Amniotic epithelial cell (primary cell): ENCODE measurements around the gene SNX24.

ENCODE experiments used
- DNase-seq: peaks from one replicate; pipeline ENCODE4 v3.0.0-alpha.2; 2010; ENCODE audit warnings: low read depth

The SNX24 gene

GRCh38 chr5:122921826-122922225 is 76.4 kb downstream of the SNX24 start:
- peak; percentile 44 for DNase-seq

GRCh38 chr5:122924203-122924602 is 78.8 kb downstream of the SNX24 start:
- DNase-seq = peak; percentile 71

- no peak for DNase-seq
Measured at GRCh38 chr5:122924719-122925395, 79.4 kb downstream of the SNX24 start.

- no peak for DNase-seq
Measured at GRCh38 chr5:122929001-122929400, 83.6 kb downstream of the SNX24 start.

GRCh38 chr5:122929980-122930379 is 84.6 kb downstream of the SNX24 start:
- no peak for DNase-seq

GRCh38 chr5:122933956-122934355 is 88.5 kb downstream of the SNX24 start:
- DNase-seq = peak; percentile 23

- DNase-seq = no peak
Measured at GRCh38 chr5:122936088-122936487, 90.7 kb downstream of the SNX24 start.

- DNase-seq = no peak
Measured at GRCh38 chr5:122937914-122938313, 92.5 kb downstream of the SNX24 start.

- DNase-seq = no peak
Measured at GRCh38 chr5:122940890-122941289, 95.5 kb downstream of the SNX24 start.

GRCh38 chr5:122941737-122942136 is 96.3 kb downstream of the SNX24 start:
- no peak for DNase-seq

- DNase-seq = peak; percentile 73
Measured at GRCh38 chr5:122942164-122942914, 96.9 kb downstream of the SNX24 start.

- DNase-seq = no peak
Measured at GRCh38 chr5:122943050-122943698, 97.8 kb downstream of the SNX24 start.

- DNase-seq = no peak
Measured at GRCh38 chr5:122944051-122944450, 98.6 kb downstream of the SNX24 start.

GRCh38 chr5:122947372-122947771 is 102.0 kb downstream of the SNX24 start:
- no peak for DNase-seq

- DNase-seq = no peak
Measured at GRCh38 chr5:122947772-122948171, 102.4 kb downstream of the SNX24 start.

GRCh38 chr5:122948319-122948718 is 102.9 kb downstream of the SNX24 start:
- DNase-seq = no peak

GRCh38 chr5:122951658-122952057 is 106.2 kb downstream of the SNX24 start:
- DNase-seq = no peak

- no peak for DNase-seq
Measured at GRCh38 chr5:122954719-122955118, 109.3 kb downstream of the SNX24 start.

- DNase-seq = no peak
Measured at GRCh38 chr5:122957457-122957856, 112.0 kb downstream of the SNX24 start.

GRCh38 chr5:122959740-122960445 is 114.5 kb downstream of the SNX24 start:
- peak; percentile 33 for DNase-seq

GRCh38 chr5:122963305-122963704 is 117.9 kb downstream of the SNX24 start:
- no peak for DNase-seq

GRCh38 chr5:122965111-122965510 is 119.7 kb downstream of the SNX24 start:
- no peak for DNase-seq
